Smooth muscle cell (in vitro differentiated cells): ENCODE results near the gene EEPD1. TPM values are rescaled to one million over a fixed set of nuclear protein-coding genes. Genes with fewer than 3 reads are reported as not detected.

ENCODE experiments used
- DNase-seq: peaks from one replicate; lab custom pipeline; 2025; ENCODE audit not compliant: unreplicated experiment; lab: John Stamatoyannopoulos, UW
- H2AFZ ChIP-seq: fragments of 200-600 bp; sonication (generic); 2 replicates; pipeline ENCODE4 v1.6.0; 2016; ENCODE audit warnings: antibody characterized with exemption, low read depth, mild to moderate bottlenecking
- H3F3A ChIP-seq: fragments of 200-600 bp; sonication (generic); 2 replicates; pipeline ENCODE4 v1.6.0; 2017; ENCODE audit warnings: antibody characterized with exemption, low read depth
- H3K27ac ChIP-seq: fragments of 200-600 bp; sonication (generic); 2 replicates; pipeline ENCODE4 v1.5.1; 2016; ENCODE audit warnings: low read depth, mild to moderate bottlenecking
- H3K27me3 ChIP-seq: fragments of 200-600 bp; sonication (generic); 2 replicates; pipeline ENCODE4 v1.6.1; 2016; ENCODE audit warnings: low read depth, mild to moderate bottlenecking
- H3K36me3 ChIP-seq: fragments of 200-600 bp; sonication (generic); 2 replicates; pipeline ENCODE4 v1.5.1; 2016; ENCODE audit warnings: low read depth
- H3K4me1 ChIP-seq: fragments of 200-600 bp; sonication (generic); 2 replicates; pipeline ENCODE4 v1.5.1; 2016; ENCODE audit warnings: low read depth
- H3K4me2 ChIP-seq: fragments of 200-600 bp; sonication (generic); 2 replicates; pipeline ENCODE4 v1.6.0; 2016; ENCODE audit warnings: mild to moderate bottlenecking
- H3K4me3 ChIP-seq: fragments of 200-600 bp; sonication (generic); 2 replicates; pipeline ENCODE4 v1.5.1; 2016; ENCODE audit warnings: mild to moderate bottlenecking
- H3K79me2 ChIP-seq: fragments of 200-600 bp; sonication (generic); 2 replicates; pipeline ENCODE4 v1.6.0; 2016; ENCODE audit warnings: low read depth, mild to moderate bottlenecking
- H3K9ac ChIP-seq: fragments of 200-600 bp; sonication (generic); 2 replicates; pipeline ENCODE4 v1.6.0; 2016; ENCODE audit warnings: low read depth
- H3K9me3 ChIP-seq: fragments of 200-600 bp; sonication (generic); replicated peaks from 2 replicates; pipeline ENCODE4 v1.5.1; 2016; ENCODE audit warnings: low read depth
- H4K20me1 ChIP-seq: fragments of 200-600 bp; sonication (generic); 2 replicates; pipeline ENCODE4 v1.6.0; 2016; ENCODE audit warnings: low read depth
- WGBS: methylation state at CpG from one replicate; pipeline ENCODE4 v1.1.7; 2016; ENCODE audit warnings: low lambda C conversion rate; 5-methylcytosine and 5-hydroxymethylcytosine counted together
- polyA plus RNA-seq: library from polyadenylated mRNA; unstranded; fragments of >200 nt; fragmentation: Nextera tagmentation; extraction: Ambion mirVana; gene quantifications from 2 replicates; pipeline ENCODE4 v1.2.1, GENCODE V29; 2016
- total RNA-seq: library from RNA; depleted of rRNA; stranded (reverse); fragments of >200 nt; gene quantifications from 2 replicates; pipeline ENCODE4 v1.2.3, GENCODE V29; 2014
- TF ChIP-seq, protein P1 (sequence below): fragments of 200-600 bp; sonication (generic); IDR thresholded peaks from 2 replicates; pipeline ENCODE4 v1.5.1; 2017; ENCODE audit warnings: borderline replicate concordance, mild to moderate bottlenecking, antibody characterized with exemption; ENCODE audit not compliant: insufficient read depth, poor library complexity, severe bottlenecking

Gene EEPD1
- total and polyA plus RNA-seq, 2 experiments from 2014 or later, result 1.5 TPM

- Histone ChIP-seq H3K27me3 (no peaks in the 10 kb centered on the region), H3K36me3 (no peaks in the 10 kb centered on the region), H3K4me3 (no peak overlapping the region), H2AFZ (no peak overlapping the region), H3K27ac (no peak overlapping the region), H3K4me1 (peaks cover 6% of the 10 kb centered on the region), H3K9ac (no peak overlapping the region), H3K4me2 (no peak overlapping the region), H4K20me1 (no peaks in the 10 kb centered on the region), H3K79me2 (no peaks in the 10 kb centered on the region), H3K9me3 (no peaks in the 10 kb centered on the region), H3F3A (no peaks in the 10 kb centered on the region)
- WGBS, result 91% methylated on average over 1 of the region's 1 CpG
- TF ChIP-seq, protein P1, sequence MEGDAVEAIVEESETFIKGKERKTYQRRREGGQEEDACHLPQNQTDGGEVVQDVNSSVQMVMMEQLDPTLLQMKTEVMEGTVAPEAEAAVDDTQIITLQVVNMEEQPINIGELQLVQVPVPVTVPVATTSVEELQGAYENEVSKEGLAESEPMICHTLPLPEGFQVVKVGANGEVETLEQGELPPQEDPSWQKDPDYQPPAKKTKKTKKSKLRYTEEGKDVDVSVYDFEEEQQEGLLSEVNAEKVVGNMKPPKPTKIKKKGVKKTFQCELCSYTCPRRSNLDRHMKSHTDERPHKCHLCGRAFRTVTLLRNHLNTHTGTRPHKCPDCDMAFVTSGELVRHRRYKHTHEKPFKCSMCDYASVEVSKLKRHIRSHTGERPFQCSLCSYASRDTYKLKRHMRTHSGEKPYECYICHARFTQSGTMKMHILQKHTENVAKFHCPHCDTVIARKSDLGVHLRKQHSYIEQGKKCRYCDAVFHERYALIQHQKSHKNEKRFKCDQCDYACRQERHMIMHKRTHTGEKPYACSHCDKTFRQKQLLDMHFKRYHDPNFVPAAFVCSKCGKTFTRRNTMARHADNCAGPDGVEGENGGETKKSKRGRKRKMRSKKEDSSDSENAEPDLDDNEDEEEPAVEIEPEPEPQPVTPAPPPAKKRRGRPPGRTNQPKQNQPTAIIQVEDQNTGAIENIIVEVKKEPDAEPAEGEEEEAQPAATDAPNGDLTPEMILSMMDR, result no peak
- DNase-seq, result no peak
Measured at GRCh38 chr7:36296284-36296683, 143.2 kb downstream of the EEPD1 start.

- no peaks in the 10 kb centered on the region for H3K79me2 ChIP-seq
- no peaks in the 10 kb centered on the region for H3F3A ChIP-seq
- no peak overlapping the region for H3K27ac ChIP-seq
- H3K9me3 ChIP-seq, result no peaks in the 10 kb centered on the region
- no peaks in the 10 kb centered on the region for H4K20me1 ChIP-seq
- H3K4me2 ChIP-seq, result no peak overlapping the region
- H3K36me3 ChIP-seq, result no peaks in the 10 kb centered on the region
- no peak overlapping the region for H2AFZ ChIP-seq
- H3K4me1 ChIP-seq, result peaks cover 13% of the 10 kb centered on the region
- DNase-seq, result no peak
- TF ChIP-seq, protein P1, result no peak
- H3K9ac ChIP-seq, result no peak overlapping the region
- no peaks in the 10 kb centered on the region for H3K27me3 ChIP-seq
- 80% methylated on average over 7 of the region's 7 CpGs for WGBS
- H3K4me3 ChIP-seq, result no peak overlapping the region
Measured at GRCh38 chr7:36297364-36298009, 144.4 kb downstream of the EEPD1 start.

GRCh38 chr7:36298106-36298505 lies 145.1 kb downstream of the EEPD1 start:
- no peaks in the 10 kb centered on the region for H3K79me2 ChIP-seq
- TF ChIP-seq, protein P1, result no peak
- 86% methylated on average over 4 of the region's 4 CpGs for WGBS
- no peaks in the 10 kb centered on the region for H3F3A ChIP-seq
- H3K36me3 ChIP-seq, result no peaks in the 10 kb centered on the region
- no peaks in the 10 kb centered on the region for H4K20me1 ChIP-seq
- no peak overlapping the region for H2AFZ ChIP-seq
- no peak overlapping the region for H3K9ac ChIP-seq
- H3K27ac ChIP-seq, result no peak overlapping the region
- H3K4me3 ChIP-seq, result no peak overlapping the region
- no peak overlapping the region for H3K4me2 ChIP-seq
- DNase-seq, result no peak
- H3K4me1 ChIP-seq, result peaks cover 16% of the 10 kb centered on the region
- no peaks in the 10 kb centered on the region for H3K27me3 ChIP-seq
- no peaks in the 10 kb centered on the region for H3K9me3 ChIP-seq

GRCh38 chr7:36299223-36299774 lies 146.2 kb downstream of the EEPD1 start:
- Histone ChIP-seq H3K27me3 (no peaks in the 10 kb centered on the region), H3K9me3 (no peaks in the 10 kb centered on the region), H3K4me2 (no peak overlapping the region), H3K36me3 (no peaks in the 10 kb centered on the region), H3K4me3 (no peak overlapping the region), H3K9ac (no peak overlapping the region), H3K27ac (no peak overlapping the region), H3K79me2 (no peaks in the 10 kb centered on the region), H4K20me1 (no peaks in the 10 kb centered on the region), H3K4me1 (peaks cover 25% of the 10 kb centered on the region), H3F3A (no peaks in the 10 kb centered on the region), H2AFZ (no peak overlapping the region)
- TF ChIP-seq, protein P1, result no peak
- WGBS, result 96% methylated on average over 17 of the region's 17 CpGs
- no peak for DNase-seq
